ENCODE data around the gene C4BPA.

The C4BPA gene

DNA sequence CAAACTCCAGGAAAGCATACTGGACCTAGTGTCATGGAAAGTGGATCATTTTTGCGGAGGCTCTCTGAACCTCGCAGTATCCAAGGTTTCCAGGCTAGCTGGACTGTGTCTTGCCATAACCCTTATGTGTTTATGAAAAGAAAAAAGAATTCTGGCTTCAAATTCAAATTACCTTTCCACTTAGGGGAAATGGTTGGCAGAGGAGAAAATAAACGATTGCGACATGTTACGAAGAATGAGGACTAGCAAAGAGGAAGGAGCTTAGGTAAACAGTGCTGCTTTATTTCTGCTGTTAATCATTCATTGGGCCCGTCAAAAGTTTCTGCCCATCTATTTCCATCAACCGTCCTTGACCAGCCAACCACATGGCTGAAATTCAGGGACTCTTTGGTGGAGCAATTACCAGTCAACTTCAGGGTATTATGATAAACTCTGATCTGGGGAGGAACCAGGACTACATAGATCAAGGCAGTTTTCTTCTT lies at the start of gene C4BPA:
Gene C4BPA, plus strand, starts transcription at position 342 of the 482 bp plus-strand sequence. CDS start 8,793 bp downstream, outside the sequence.
- DNase-seq: no peak

DNA sequence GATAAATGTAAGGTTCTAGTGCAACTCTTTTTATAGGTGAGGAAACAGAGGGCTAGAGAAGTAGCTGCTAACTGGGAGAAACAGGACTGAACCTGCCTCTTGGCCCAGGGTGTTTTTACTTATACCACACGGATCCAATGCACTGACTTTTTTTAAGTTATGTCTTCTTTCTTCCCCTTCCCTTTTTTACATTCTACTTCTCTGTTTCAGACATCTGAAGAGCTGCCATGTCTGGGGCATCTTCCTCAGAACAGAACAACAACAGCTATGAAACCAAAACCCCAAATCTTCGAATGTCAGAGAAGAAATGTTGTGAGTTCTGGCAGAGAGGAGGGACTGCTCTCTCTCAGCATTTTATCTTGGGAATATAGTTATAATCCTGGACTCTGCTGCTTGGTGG lies 49.5 kb upstream of the C4BPA start:
- DNase-seq: no peak

DNA sequence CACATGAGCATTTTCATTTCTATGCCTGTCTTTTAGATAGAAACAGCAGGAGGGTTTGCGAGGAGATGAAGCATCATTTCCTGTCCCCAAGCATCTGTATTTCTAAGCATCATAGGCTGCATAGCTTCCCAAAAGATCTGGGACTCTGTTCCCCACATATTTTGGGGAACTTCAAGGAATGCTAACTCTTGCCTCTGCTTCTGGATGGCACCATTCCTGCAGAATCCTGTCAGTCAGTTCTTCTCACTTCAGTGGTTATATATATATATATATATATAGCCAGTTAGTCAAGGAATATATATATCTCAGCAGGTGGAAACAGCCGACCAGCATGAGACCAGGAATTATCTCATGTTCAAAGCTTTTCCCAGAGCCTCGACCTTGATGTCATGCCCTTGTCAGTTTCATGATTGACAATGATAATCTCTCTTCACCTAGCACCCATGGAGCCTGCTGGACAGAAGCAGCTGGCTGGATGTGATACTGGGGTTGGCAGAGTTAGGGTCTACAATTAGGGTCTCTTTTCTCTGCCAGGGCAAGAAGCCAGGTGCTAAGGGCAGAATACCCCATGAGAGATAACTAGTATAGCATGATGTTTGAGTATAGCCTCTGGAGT lies 48.5 kb upstream of the C4BPA start:
- DNase-seq: no peak

DNA sequence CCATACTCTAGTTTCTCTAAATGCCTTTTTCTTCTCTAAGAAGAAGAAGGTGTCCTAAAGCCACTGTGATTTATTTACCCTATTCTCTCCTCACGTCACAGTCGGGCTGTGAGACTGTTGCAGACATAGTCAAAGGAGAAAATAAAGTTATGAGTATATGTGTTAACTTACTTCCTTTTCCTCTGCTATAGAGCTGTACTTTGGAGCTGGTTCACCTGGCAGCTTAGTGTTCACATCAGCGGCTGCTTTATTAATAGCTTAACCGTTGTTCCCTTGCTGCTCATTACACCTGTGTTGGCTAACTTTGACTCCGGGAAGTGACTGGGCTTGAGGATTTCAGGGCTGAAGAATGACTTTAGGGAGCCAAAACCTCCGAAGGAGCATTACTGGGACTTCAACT lies 47.4 kb upstream of the C4BPA start:
- DNase-seq: no peak

DNA sequence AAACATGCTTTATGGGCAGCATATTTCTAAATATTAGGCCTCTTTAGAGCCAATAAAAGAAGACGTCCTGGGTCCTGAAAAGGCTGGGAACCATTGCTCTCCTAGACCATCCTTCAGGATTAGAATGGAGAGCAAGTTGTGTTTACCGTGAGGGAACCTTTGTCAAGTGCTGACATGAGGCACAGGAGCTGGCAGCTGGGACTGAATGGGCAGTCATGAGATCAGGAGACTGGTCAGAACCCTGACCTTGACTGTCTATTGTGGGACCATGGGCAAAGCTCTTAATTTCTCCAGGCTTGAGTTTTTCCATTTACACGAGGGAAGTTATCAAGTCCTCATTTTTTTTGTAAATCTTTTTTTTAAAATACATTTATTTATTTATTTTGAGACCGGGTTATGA lies 45.8 kb upstream of the C4BPA start:
- DNase-seq: no peak

DNA sequence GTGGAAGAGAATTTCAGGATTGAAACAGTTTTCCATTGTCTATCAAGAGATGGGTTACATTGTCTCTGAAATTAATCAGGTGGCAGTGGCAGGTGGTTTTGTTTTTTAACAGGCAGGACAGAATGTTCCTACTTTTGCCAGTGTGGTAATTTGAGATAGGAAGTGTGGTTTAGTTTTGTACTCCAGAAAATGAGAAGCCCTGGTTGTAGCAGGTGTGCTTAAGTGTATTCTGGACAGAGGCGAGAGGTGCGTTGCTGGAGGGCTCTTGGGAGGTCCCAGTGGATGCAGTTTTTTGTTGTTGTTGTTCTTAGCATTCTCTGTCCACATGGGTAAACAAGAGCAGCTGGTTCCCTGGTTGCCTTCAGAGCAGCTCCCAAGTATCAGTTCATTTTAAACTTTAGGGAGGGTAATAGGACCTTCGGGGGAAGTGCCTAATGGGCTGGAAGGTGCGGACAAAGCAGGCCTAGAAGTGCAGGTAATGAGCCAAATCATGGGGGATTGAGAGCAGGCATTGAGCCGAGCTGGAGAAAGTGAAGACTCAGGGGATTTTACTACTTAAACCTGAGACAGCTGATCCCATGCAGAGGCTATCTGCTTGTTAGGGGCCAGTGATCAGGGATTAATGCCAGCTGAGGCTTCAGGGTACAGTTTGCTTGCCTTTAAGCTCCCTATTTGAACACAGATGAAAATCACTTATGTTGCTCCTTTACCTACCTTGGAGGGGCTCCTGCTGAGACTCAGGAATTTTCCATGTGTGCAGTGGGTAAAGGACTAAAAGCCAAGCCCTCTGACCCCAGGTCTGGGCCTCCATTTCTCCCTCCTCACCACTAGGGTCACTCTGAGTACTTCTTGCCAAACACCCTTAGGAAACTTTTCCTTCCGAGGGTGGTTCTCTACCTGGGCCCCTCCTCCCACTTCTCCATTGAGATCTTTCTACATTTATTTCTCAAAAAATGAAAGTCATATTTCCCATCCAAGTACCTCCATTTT lies 44.9 kb upstream of the C4BPA start:
- no peak for DNase-seq

DNA sequence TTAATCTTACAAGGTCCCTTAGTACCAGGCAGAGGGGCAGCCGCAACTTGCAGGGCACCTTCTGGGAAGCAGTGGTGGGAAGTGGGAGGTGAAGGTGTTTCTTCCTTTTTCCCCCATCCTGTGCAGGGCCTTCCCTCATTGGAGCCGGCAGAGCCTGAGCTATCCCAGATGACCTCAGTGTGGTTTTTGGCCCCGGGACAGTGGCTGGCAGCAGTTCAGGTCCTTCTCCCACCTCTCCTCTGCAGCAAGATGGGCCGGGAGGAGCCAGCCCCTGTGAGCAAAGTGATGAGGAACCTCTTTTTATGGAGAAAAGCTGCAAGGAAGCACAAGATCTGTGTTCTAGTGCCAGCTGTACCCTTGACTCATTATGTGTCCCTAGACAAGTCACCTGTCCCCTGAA lies 44.2 kb upstream of the C4BPA start:
- DNase-seq: no peak

DNA sequence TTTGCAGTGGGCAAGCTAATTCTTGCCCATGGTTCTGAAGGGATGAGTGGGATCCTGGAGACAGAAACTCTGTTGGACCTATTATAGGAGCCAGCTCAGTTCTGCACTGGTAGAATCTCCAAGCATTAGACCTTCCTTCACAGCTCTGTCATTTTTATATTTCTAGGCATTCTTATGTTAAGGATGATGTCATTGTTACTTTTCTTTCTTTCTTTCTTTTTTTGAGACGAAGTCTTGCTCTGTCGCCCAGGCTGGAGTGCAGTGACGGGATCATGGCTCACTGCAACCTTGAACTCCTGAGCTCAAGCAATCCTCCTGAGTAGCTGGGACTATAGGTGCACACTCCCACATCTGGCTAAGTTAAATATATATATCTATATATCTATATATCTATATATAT lies 43.4 kb upstream of the C4BPA start:
- no peak for DNase-seq

DNA sequence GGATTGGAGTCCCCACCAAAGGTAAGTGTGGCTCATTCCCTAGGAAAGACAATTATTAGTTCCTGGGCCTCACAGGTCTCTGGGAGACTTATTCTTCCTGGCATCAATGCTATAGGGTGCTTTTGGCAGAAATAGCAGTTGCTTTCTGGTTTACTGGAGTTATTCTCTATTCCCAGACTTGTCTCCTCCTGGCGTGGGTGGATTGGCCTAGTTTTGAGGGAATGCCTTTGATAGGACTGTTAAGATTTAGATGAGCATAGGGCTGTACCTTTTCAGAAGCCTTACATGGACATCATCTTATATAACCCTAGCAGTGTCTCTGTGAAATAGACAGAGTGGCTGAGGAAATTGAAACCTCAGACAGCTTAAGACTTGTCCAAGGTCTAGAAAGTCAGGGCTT lies 42.0 kb upstream of the C4BPA start:
- no peak for DNase-seq

DNA sequence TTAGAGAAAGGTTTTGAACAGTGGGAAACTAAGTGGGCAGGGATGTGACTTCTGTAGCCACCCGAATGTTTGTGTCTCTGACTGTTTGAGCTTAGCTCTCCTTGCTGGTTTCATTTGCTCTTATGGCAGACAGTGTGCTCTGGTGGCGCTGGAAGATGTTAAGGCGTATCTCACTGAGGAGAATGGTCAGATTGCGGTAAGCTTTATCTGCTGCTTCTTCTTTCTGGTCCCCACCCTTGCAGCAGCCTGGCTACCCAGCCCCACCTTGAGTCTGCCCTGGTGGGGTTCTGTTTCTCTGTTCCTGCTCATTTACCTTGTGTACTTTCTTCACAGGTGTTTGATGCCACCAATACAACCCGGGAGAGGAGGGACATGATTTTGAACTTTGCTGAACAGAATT lies 41.0 kb upstream of the C4BPA start:
- no peak for DNase-seq

DNA sequence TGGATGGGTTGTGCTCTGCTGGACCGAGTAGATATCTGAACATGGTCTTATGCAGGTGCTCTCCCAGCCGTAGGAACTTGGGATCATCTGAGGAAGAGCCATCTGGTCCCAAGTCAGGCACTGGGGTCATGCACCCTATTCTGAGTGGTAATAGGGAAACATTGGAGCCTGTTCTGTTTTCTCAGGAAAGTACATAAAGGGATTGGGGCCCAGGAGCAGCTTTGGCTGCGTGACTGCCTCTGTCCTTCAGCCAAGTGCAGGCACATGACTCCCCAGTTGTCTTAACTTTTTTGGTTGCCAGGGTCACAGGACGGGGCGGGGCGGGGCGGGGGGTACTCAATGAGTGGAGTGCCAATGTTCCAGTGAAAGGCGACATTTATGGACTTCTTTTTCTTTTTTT lies 39.5 kb upstream of the C4BPA start:
- DNase-seq: no peak

DNA sequence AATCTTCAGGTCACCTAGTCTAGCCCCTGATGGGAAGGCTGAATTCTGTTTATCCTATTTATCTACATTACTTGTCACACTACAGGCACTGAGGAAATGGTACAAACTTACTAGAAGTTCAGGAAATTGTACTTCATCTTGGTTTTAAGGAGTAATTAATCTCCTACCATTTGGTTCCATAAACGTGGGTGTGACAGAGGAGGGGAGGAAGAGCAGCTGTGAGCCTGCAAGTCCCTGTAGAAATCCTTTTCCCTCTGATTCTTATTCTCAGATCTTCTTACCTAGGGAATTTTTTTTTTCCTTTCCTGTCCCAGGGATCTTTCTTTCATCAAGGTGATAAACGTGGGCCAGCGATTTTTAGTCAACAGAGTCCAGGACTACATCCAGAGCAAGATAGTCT lies 36.8 kb upstream of the C4BPA start:
- no peak for DNase-seq

DNA sequence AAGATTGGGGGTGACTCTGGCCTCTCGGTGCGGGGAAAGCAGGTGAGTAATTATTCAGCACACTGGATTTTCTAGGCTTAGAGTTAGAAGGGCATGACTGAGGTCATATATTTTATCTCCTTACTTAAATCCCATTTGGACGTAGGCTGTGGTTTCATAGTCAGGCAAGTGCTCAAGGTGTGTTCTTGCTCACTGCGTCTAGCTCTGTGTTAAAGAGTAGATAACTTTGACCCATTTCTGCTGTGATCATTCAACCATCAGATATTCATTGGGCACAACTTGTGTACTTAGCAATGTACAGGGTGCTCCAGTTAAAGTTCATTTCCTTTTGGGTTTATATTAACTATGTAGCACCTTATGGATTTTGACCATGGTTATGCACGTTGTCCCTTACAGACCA lies 36.4 kb upstream of the C4BPA start:
- no peak for DNase-seq

DNA sequence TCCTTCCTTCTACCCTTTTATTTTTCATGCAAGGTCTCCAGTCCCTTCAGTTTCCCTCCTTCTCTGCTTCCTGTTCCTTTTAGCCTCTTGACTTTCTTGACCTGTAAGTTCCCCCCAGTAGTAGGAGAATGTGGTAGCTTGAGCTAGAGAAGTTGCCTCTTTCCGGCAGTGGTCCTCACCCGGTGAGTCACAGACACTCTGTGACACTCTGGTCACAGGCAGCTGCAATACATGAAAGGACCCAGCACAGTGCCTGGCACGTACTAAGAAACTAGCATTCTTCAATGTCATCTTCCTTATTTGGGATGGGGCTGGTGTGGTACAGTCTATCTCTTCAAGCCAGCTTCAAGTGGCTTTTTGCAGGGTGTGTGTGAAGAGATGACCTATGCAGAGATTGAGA lies 35.0 kb upstream of the C4BPA start:
- no peak for DNase-seq

DNA sequence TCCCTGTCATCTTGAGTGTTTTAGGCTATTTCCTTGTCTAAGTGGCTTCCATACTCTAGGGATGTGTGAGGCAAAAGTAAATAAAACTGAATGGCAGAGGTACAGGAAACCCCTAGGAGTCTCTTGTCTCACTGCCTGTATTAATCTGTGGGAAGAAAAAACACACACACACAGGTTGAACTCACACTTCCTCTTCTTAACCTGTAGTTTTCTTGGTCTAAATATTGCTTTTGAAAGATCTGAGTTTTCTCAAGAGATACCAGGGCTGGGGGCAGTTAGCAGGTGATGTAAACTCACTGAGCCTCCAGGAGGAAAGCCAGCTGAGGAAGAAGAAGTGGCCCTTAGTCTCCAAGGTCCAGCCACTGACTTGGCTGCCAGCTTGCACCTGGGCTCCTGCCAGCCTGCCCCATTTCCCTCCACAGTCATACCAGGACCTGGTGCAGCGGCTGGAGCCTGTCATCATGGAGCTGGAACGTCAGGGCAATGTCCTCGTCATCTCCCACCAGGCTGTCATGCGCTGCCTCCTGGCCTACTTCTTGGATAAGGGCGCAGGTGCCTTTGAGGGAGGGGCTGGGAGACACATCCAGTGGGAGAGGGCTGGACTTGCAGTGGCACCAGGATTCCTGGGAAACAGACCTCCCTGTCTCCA lies 34.1 kb upstream of the C4BPA start:
- DNase-seq: no peak

DNA sequence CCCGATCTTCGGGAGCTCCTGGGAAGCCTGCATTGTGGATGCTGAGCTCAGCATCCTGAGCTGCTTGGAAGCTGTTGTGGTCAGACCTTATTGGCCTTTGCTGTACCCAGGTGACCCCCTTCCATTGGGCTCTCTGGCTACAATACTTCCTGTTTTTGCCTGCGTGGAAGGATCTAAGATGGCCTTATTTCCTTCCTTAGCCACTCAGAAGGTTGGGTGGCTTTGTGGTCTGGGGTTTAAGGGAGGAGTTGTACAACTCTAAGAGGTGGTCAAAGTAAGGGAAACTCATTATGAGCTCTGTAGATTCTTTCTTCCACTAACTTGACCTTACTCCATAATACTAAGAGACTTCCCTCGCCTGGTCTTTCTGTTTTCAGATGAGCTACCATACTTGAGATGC lies 33.2 kb upstream of the C4BPA start:
- no peak for DNase-seq

DNA sequence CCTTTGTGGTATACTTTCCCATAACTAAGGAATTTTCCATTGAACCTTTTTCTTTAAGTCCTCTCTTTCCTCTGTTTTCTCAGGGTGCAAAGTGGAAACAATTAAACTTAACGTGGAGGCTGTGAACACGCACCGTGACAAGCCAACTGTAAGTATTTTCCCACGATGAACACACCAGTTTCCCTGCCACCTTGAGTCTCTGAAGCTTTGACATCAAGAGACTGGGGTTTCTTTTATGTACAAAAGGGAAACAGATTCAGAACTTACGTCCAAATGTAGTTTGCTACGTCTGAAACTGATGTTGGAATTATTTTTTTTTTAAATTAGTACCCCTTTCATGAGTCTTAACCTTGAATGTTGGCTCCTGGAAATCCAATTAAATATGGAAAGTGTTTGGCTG lies 32.6 kb upstream of the C4BPA start:
- no peak for DNase-seq

DNA sequence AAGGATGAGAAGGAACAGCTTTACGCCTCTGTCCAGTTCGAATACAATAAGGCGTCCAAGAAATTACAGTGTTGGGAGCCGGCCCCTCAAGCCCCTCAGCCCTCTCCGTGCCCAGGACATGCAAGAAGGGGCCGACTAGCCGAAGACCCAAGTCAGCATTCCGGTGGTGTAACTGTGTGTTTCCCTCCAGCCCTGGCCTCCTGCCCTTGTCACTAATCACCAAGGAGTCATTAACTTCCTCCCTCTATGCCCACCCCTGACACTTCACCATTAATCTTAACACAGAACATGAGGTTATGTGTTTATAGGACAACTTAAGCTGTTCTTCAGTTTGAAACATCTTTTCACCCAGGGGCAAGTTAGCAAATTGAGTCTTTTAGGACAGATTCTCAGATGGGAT lies 31.8 kb upstream of the C4BPA start:
- DNase-seq: no peak

DNA sequence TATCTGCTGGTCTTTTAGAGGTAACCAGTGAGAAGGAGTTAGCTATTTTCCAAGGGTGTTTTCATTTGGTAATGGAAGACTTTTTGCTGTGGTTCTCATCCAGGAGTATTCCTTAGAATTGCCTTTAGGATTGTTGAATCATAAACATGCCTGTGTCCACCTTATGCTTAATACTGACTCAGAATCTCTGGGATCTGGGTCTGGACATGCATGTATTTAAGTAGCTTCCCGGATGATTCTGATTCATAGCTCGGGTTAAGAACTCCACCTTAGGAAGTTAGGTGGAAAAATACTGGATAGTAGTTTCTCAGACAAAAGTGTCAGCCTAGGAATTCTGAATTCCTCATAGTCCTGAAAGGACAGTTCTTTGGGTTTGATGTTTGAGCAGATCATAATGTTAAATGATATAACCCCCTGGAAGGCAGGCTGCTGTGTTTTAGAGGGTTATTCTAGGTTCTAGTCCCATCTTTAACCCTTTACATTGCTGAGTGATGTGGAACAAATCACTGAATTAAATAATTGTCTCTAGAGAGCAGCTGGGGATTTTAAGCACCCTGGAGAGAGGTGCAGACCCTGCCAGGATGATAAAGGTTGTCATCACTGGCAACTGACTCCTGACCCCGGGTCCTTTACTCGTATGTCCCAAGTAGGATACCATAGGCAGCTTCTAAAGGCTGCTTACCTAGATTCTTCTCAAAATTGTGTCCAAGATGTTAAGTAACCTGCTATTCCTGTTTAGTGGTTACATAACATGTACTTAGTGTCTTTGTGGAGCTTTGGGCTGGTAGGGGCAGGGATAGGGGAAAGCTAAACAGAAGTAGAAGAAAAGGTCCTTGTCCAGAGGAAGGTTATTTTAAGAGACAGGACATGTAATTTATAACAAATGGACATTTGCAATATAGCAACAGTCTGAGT lies 29.9 kb upstream of the C4BPA start:
- no peak for DNase-seq

DNA sequence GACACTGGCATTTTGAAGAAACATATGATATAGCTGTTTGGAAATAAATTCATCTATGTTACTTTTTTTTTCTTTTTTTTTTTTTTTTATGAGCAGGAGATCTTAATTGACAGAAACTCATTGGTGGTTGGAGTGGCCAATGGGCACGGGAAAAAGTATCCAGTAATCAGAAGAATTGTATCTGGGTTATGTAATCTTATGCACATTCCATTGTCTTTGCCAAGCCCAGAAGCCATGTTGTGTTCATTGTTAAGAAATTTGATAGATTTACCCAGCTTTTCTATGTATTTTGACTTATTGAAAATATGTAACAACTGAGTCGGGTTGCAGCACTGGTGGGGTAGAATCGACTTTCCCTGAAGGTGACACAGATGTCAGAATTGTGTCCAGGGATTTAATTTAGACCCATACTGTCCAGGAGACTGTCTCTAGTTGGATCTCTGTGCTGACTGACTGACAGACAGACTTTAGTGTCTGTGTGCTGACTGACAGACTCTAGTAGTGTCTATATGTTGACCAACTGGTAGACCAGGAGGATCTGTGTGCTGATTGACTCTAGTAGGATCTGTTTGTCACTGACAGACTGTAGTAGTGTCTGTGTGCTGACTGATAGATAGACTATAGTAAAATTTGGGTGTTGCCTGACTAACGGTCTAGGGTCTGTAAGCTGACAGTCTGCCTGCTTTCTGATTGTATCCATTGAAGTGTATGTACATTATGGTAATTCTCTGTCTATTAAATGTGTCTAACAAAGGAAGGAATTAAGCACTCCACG lies 27.7 kb upstream of the C4BPA start:
- DNase-seq: no peak

DNA sequence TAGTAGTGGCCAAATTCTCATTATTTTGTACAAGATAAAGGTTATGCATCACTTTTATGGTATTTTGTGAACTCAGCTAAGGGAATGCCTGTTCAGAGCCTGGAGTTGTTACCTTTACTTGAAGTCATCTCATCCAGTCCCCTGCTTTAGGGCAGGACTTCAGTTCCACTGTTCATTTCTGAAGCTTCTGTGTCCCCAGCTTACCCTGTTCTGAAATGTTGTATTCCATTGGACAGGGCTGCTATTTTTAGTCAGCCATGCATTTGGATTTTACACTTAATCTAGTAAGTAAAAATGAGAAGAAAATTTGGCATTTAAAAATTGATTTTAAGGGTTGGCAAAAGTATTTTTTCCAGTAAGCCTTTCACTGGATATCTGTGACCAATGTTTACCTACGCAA lies 27.0 kb upstream of the C4BPA start:
- no peak for DNase-seq

Data from stimulated activated naive CD4-positive, alpha-beta T cell treated with Interleukin-2 at 50 U/mL for 16 hours (primary cell).